ENCODE data around the gene MRPL39. TPM values are rescaled to one million over a fixed set of nuclear protein-coding genes. Genes with fewer than 3 reads are reported as not detected.
A peak's percentile ranks its signal among the peaks of the same experiment; 100 is the strongest.

Gene MRPL39
- total and polyA plus RNA-seq, 2 donors (not counting 1 experiment from before 2014, with no cell fraction given), result 10.1 to 19.7 TPM

- no peaks in the 10 kb centered on the region for H3K79me2 ChIP-seq (ENCODE audit: control insufficient read depth, insufficient read depth, low read length)
- Mint-ChIP-seq H3K27ac (peak within 1 kb of the TSS; percentile 81), H3K9me3 (ENCODE audit: insufficient read depth) (no peaks in the 10 kb centered on the region), H3K4me1 (peaks cover 19% of the 10 kb centered on the region), H3K27me3 (peaks cover 9% of the 10 kb centered on the region), H3K4me3 (peak within 1 kb of the TSS; percentile 84)
- peak within 1 kb of the TSS; percentile 87 for H2AFZ ChIP-seq (ENCODE audit: insufficient read depth, low read depth, low read length, poor library complexity, severe bottlenecking)
- no peaks in the 10 kb centered on the region for H3K27me3 ChIP-seq (replicated peaks in 1 of 4; ENCODE audit: control extremely low read depth in 1 of 4, control insufficient read depth in 3 of 4, insufficient read depth in 4 of 4, low read length in 3 of 4)
- H3K4me2 ChIP-seq (replicated peaks; ENCODE audit: low read depth, low read length, poor library complexity, severe bottlenecking), result peak within 1 kb of the TSS; percentile 77
- DNase-seq, result peak; percentile 58
- H3K27ac ChIP-seq (ENCODE audit: low read length in 2 of 2), result peak within 1 kb of the TSS; percentile 58 to 68
- ChIA-PET POLR2A (no interaction called here), CTCF (interaction anchor here (0.7 to 4.1 kb wide), 7 partner anchors 9 to 218 kb away, joined by 3 to 30 read pairs (median 5); partner anchors contain the start of gene MRPL39)
- H3K4me3 ChIP-seq (ENCODE audit: control extremely low read depth in 1 of 5, extremely low read depth in 1 of 5, insufficient read depth in 1 of 5, low read depth in 2 of 5, low read length in 4 of 5), result peak within 1 kb of the TSS; percentile 62 to 85 (median 69)
- H3K9ac ChIP-seq (ENCODE audit: low read length), result peak within 1 kb of the TSS; percentile 82
- peak; percentile 65 for ATAC-seq (ENCODE audit: low read depth)
- H3K36me3 ChIP-seq (replicated peaks in 1 of 2; ENCODE audit: control extremely low read depth in 1 of 2, control insufficient read depth in 1 of 2, extremely low read depth in 1 of 2, insufficient read depth in 2 of 2, low read length in 1 of 2), result no peaks in the 10 kb centered on the region
- intact Hi-C loops (cut with micrococcal nuclease), result loop anchor here (1.0 to 2.0 kb wide), 2 partner anchors 31 to 218 kb away; no protein-coding TSS in a partner anchor
- TF ChIP-seq EZH2 (IDR thresholded peaks at IDR 0.05; ENCODE audit: borderline replicate concordance, insufficient read depth, low read depth, low read length, poor library complexity, severe bottlenecking), result no peak
- TF ChIP-seq CTCF (IDR thresholded peaks at IDR 0.05), result no peak
- WGBS (ENCODE audit: insufficient coverage), result under 1% methylated on average over 26 of the region's 41 CpGs
- peaks cover 13 to 14% of the 10 kb centered on the region in 2 donors for H3K4me1 ChIP-seq (ENCODE audit: control insufficient read depth in 2 of 2, insufficient read depth in 2 of 2, low read length in 2 of 2)
- no peaks in the 10 kb centered on the region for H4K20me1 ChIP-seq (ENCODE audit: control insufficient read depth, insufficient read depth, low read length, poor library complexity, severe bottlenecking)
- H3K9me3 ChIP-seq (ENCODE audit: control extremely low read depth in 1 of 3, control insufficient read depth in 2 of 3, insufficient read depth in 1 of 3, low read length in 2 of 3), result no peaks in the 10 kb centered on the region
These were observed 31.6 kb upstream of the MRPL39 start, which contains the start of gene JAM2 for GRCh38 chr21:25638660-25639550. JAM2 (plus strand) TSS chr21:25639258; CDS start chr21:25639822, 564 bp downstream.

All from B cell (primary cell).